ENCODE data around the gene PCBP3. TPM values are rescaled to one million over a fixed set of nuclear protein-coding genes. Genes with fewer than 3 reads are reported as not detected.
"Not testable (repeated sequence)": the region's sequence is repeated elsewhere in the genome, so short reads cannot be mapped to it uniquely, and the experiment has no call there.

The PCBP3 gene
- total RNA-seq, 2 experiments from 2014 or later: 0.86 to 1.2 TPM

- POLR2A ChIA-PET: no interaction called here
- CTCF ChIA-PET: no interaction called here
Observed at GRCh38 chr21:45718413-45718812, 74.9 kb downstream of the PCBP3 start.

GRCh38 chr21:45719177-45719802, 75.8 kb downstream of the PCBP3 start:
- ChIA-PET CTCF (no interaction called here), POLR2A (no interaction called here)

GRCh38 chr21:45720204-45720603, 76.7 kb downstream of the PCBP3 start:
- CTCF ChIA-PET, POLR2A ChIA-PET: not testable (repeated sequence)

DNA sequence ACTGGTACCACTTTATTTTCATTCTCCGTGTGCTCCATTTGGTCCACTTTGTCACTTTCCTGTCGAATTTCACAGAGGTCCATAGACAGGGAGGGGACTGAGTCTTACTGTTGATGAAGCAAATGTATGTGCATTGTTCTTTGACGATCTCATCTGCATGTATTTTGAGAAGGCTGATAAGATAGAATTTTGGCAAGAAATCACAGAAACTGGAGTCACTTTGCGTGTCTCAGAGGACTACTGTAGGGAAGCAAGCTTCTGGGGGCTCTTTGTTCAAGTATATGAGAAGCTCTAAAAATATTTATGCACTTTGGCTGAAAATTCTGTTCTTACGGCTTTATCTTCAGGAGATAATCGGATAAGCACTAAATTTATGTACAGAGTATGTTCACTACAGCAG, 78.1 kb downstream of the PCBP3 start:
- CTCF ChIA-PET: interaction anchor here (0.6 kb wide), 1 partner anchor 67 kb away, joined by 3 read pairs; no protein-coding TSS in a partner anchor
- POLR2A ChIA-PET: no interaction called here

GRCh38 chr21:45723049-45723958, 79.8 kb downstream of the PCBP3 start:
- POLR2A ChIA-PET: no interaction called here

GRCh38 chr21:45724345-45724961, 80.9 kb downstream of the PCBP3 start:
- ChIA-PET CTCF (no interaction called here), POLR2A (no interaction called here)

More at GRCh38 chr21:45723049-45723958, 79.8 kb downstream of the PCBP3 start:
- CTCF ChIA-PET: no interaction called here

DNA sequence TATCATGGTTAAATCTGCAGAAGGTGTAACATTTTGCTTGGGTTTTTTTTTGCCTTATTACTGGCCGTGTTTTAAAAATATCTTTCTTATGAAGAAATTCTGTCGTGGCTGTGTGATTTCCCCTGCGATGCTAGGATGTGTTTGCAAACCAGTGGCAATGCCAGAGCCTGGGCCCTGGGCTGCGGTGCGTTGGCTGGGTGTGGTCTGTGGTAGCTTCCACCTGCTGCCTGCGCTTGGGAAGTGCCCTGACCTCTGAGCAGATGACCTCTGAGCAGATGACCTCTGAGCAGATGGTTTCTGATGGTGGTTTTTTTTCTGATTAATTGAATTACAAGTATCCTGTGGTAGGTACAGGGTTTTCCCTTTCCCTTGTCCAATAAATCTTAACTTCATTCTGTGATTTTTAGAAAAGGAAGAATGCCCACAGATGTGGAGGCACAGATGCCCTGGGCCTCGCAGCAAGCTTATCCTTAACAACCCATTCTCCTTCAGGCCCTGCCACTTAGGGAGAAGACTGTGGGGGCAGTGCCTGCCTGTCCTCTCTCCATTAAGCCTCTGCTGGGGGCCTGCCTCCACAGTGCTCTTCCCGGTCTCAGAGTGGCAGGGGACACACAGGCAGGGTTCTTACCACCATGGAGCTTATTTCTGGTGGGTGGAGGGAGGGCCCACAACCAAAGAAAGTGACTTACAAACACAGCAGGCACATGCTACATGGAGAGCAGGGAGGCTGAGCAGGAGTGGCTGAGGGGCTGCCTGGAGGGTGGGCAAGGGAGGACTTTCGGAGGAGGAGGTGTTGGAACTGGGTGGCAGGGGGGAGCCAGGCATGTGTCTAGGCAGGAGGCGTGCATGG, 81.7 kb downstream of the PCBP3 start:
- POLR2A ChIA-PET: no interaction called here
- CTCF ChIA-PET: no interaction called here

DNA sequence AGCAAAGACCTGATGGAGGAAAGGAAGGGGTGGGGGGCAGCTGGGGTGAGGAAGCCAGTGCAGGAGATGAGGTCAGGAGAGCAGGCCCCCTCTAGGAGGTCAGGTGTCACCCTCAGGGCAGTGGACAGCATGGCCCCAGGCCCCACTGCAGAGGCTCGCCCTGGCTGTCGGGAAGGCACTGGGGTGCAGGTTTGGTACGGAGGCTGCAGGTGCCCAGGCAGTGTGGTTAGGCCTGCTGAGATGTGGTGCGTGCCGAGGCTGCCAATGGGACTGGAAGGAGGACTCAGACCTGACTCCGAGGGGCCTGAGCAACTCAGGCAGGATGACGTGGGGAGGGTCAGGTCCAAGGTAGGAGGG, 82.3 kb downstream of the PCBP3 start:
- ChIA-PET CTCF (no interaction called here), POLR2A (no interaction called here)

GRCh38 chr21:45726438-45726837, 82.9 kb downstream of the PCBP3 start:
- ChIA-PET POLR2A (no interaction called here), CTCF (interaction anchor here (1.0 kb wide), 1 partner anchor 196 kb away, joined by 3 read pairs; no protein-coding TSS in a partner anchor)

DNA sequence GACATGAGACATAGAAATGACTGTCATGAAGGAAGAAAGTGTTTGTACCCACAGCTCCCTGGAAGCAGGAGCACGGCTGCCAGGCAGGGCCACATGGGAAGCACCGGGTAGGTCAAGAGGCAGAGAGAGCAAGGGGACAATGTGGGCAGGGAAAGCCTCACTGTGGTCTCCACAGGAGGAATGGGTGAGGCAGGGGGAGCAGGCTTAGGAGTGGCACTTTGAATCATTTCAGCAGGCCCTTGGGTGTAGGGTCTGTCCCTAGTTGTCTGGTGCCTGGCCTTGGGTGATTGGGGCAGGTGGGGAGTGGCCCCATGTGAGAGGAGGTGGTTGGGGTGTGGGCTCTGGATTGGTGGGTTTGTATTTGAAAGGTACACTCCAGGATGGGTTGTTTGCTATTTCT, 83.9 kb downstream of the PCBP3 start:
- ChIA-PET POLR2A (no interaction called here), CTCF (interaction anchor here (1.0 kb wide), 1 partner anchor 195 kb away, joined by 3 read pairs; no protein-coding TSS in a partner anchor)

DNA sequence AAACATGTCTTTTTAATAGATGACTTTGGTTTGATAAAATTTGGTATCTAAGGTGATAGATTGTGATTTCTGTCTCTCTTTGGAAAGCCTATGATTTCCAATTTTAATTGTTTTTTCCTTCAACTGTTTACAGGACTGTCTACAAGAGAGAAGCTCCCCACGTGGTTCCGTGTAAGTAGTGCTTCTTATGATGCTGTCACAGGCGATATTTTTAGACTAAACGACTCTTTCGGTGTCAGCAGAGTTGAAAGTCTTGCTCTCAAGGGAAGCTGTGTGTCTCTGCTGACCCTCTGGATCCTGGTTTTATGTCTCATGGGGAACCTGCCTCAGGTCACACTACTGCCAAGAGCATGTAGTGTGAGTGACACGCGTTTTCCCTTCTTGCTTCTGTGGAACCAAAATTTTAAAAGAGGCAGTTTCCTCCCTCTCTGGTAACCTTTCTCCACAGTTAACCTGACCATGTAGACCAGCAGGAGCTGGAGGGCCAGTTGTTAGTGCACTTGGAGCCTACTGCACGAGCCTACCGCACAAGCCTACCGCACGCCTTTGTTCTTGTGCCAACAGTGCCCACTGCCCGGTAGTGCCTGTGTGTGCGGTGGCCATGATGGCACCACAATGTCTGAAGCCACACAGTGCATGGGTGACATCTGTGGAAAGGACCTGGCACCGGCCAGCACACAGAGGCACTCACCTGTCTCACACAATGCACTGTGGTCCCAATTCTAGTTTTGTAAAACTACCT, 91.9 kb downstream of the PCBP3 start:
- CTCF ChIA-PET: no interaction called here
- POLR2A ChIA-PET: no interaction called here

- POLR2A ChIA-PET: no interaction called here
- CTCF ChIA-PET: no interaction called here
Observed at GRCh38 chr21:45736042-45736689, 92.6 kb downstream of the PCBP3 start.

GRCh38 chr21:45736690-45737484, 93.4 kb downstream of the PCBP3 start:
- CTCF ChIA-PET: no interaction called here
- POLR2A ChIA-PET: no interaction called here

- ChIA-PET CTCF (no interaction called here), POLR2A (no interaction called here)
Observed at GRCh38 chr21:45737485-45738166, 94.1 kb downstream of the PCBP3 start.

DNA sequence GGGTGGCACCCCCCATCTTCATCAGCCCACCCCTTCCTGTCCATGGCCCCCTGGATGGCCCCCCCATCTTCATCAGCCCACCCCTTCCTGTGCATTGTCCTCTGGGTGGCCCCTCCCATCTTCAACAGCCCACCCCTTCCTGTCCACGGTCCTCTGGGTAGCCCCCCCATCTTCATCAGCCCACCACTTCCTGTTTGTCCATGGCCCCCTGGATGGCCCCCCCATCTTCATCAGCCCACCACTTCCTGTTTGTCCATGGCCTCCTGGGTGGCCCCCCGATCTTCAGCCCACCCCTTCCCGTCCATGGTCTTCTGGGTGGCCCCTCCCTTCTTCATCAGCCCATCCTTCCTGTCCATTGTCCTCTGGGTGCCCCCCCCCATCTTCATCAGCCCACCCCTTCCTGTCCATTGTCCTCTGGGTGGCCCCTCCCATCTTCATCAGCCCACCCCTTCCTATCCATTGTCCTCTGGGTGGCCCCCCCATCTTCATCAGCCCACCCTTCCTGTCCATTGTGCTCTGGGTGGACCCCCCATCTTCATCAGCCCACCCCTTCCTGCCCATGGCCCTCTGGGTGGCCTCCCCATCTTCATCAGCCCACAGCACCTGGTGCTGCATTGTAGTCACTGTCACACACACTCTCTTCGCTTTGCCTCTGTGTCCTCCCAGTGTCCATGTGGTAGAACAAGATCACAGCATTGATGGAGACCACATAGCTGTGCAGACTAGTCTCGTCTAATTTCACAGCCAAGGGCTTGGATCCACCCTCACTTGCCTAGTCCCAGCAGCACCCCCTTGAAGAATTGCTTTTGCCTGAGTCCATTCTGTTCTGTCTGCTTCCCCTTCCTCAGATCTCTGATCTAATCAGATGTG, 95.9 kb downstream of the PCBP3 start:
- CTCF ChIA-PET: no interaction called here
- POLR2A ChIA-PET: no interaction called here

DNA sequence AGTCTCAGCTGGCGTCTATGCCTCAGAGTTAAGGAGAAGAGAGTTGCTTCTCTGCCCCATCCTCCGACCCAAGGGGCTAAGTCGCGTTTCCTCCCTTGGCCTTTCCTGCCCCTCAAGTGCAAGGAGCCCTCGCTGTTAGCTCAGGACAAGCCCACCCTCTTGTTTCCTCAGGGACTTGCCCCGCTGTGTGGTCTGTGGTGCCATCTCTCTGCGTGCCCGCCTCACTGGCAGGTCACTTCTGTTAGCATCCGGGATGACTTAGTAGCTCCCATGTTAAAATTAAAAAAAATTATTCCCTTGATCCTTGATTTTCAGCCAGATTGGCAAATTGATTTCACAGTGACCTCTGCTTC, 96.5 kb downstream of the PCBP3 start:
- ChIA-PET POLR2A (no interaction called here), CTCF (no interaction called here)
